SK-N-SH treated with all-trans-retinoic acid at 6 μM for 48 hours (cell line): ENCODE data around the gene PJA2.

ENCODE experiments used
- ATAC-seq: fragments of 200-7000 bp; cut with Tn5 transposase; 3 replicates; pipeline ENCODE4 v1.9.1; 2020; ENCODE audit warnings: mild to moderate bottlenecking, moderate library complexity
- ARNTL ChIP-seq: fragments of 450-650 bp; formaldehyde crosslinking; IDR thresholded peaks from 2 replicates; pipeline ENCODE4 v1.5.0; 2020; ENCODE audit warnings: low read depth, mild to moderate bottlenecking, moderate library complexity, borderline replicate concordance
- BACH2 ChIP-seq: fragments of 250-450 bp; sonication (Bioruptor Pico); IDR thresholded peaks from 2 replicates; pipeline ENCODE4 v1.9.0; 2021; ENCODE audit warnings: mild to moderate bottlenecking, borderline replicate concordance
- CREB5 ChIP-seq: fragments of 250-450 bp; sonication (Bioruptor Pico); IDR thresholded peaks from 2 replicates; pipeline ENCODE4 v1.5.1; 2020; ENCODE audit warnings: low read depth, mild to moderate bottlenecking, moderate library complexity
- CSRNP3 ChIP-seq: fragments of 250-450 bp; sonication (Bioruptor Pico); IDR thresholded peaks from 2 replicates; pipeline ENCODE4 v1.5.1; 2021; ENCODE audit warnings: mild to moderate bottlenecking, moderate library complexity
- ESRRG ChIP-seq: fragments of 250-450 bp; sonication (Bioruptor Pico); IDR thresholded peaks from 2 replicates; pipeline ENCODE4 v1.6.1; 2021; ENCODE audit warnings: mild to moderate bottlenecking
- ISL1 ChIP-seq: fragments of 250-450 bp; sonication (Bioruptor Pico); IDR thresholded peaks from 2 replicates; pipeline ENCODE4 v2.1.2; 2022; ENCODE audit warnings: mild to moderate bottlenecking, moderate library complexity
- OSR1 ChIP-seq: fragments of 250-450 bp; sonication (Bioruptor Pico); IDR thresholded peaks from 2 replicates; pipeline ENCODE4 v1.8.0; 2022; ENCODE audit warnings: moderate library complexity, mild to moderate bottlenecking, inconsistent platforms
- PATZ1 ChIP-seq: fragments of 250-450 bp; sonication (Bioruptor Pico); IDR thresholded peaks from 2 replicates; pipeline ENCODE4 v1.8.0; 2020; ENCODE audit warnings: mild to moderate bottlenecking, moderate library complexity, borderline replicate concordance
- POU6F1 ChIP-seq: fragments of 250-450 bp; sonication (Bioruptor Pico); IDR thresholded peaks from 2 replicates; pipeline ENCODE4 v1.8.0; 2021; ENCODE audit warnings: low read depth, mild to moderate bottlenecking, moderate library complexity, borderline replicate concordance
- PPARA ChIP-seq: fragments of 250-450 bp; sonication (Bioruptor Pico); IDR thresholded peaks from 2 replicates; pipeline ENCODE4 v1.5.0; 2020; ENCODE audit warnings: mild to moderate bottlenecking, borderline replicate concordance
- RARB ChIP-seq: fragments of 250-450 bp; sonication (Bioruptor Pico); IDR thresholded peaks from 2 replicates; pipeline ENCODE4 v1.8.0; 2021; ENCODE audit warnings: mild to moderate bottlenecking, moderate library complexity
- TCF4 ChIP-seq: fragments of 250-450 bp; sonication (Bioruptor Pico); IDR thresholded peaks from 2 replicates; pipeline ENCODE4 v1.8.0; 2021; ENCODE audit warnings: mild to moderate bottlenecking, moderate library complexity, borderline replicate concordance
- TOX ChIP-seq: fragments of 250-450 bp; sonication (Bioruptor Pico); IDR thresholded peaks from 2 replicates; pipeline ENCODE4 v1.8.0; 2021; ENCODE audit warnings: mild to moderate bottlenecking, moderate library complexity, borderline replicate concordance
- TSHZ2 ChIP-seq: fragments of 250-450 bp; sonication (Bioruptor Pico); IDR thresholded peaks from 2 replicates; pipeline ENCODE4 v1.5.0; 2020; ENCODE audit warnings: mild to moderate bottlenecking, moderate library complexity
- ZC3H10 ChIP-seq: fragments of 250-450 bp; sonication (Bioruptor Pico); IDR thresholded peaks from 2 replicates; pipeline ENCODE4 v1.5.1; 2021; ENCODE audit warnings: mild to moderate bottlenecking, moderate library complexity
- ZFP3 ChIP-seq: fragments of 250-450 bp; sonication (Bioruptor Pico); IDR thresholded peaks from 2 replicates; pipeline ENCODE4 v1.5.0; 2020; ENCODE audit warnings: mild to moderate bottlenecking, moderate library complexity
- ZNF8 ChIP-seq: fragments of 450-650 bp; formaldehyde crosslinking; IDR thresholded peaks from 2 replicates; pipeline ENCODE4 v1.5.0; 2020; ENCODE audit warnings: mild to moderate bottlenecking, moderate library complexity

Gene PJA2

GRCh38 chr5:109399092-109399759 is 10.5 kb downstream of the PJA2 start:
- peak; percentile 52; the same call in 2 of the 3 replicates for ATAC-seq

GRCh38 chr5:109396965-109397364 is 12.8 kb downstream of the PJA2 start:
- ATAC-seq = no peak
- TF ChIP-seq ZFP3 (CRISPR knock-in tag) = no peak
- no peak for TF ChIP-seq RARB
- TF ChIP-seq TCF4 = no peak
- no peak for TF ChIP-seq ZNF8 (CRISPR knock-in tag)
- TF ChIP-seq CREB5 (CRISPR knock-in tag) = no peak
- no peak for TF ChIP-seq ESRRG
- TF ChIP-seq ARNTL (CRISPR knock-in tag) = no peak
- no peak for TF ChIP-seq BACH2 (CRISPR knock-in tag)
- TF ChIP-seq CSRNP3 = no peak
- TF ChIP-seq TOX = no peak
- TF ChIP-seq OSR1 (CRISPR knock-in tag) = no peak
- TF ChIP-seq ISL1 (CRISPR knock-in tag) = no peak

More at GRCh38 chr5:109399092-109399759, 10.5 kb downstream of the PJA2 start:
- TF ChIP-seq ESRRG = no peak
- TF ChIP-seq CSRNP3 = no peak
- no peak for TF ChIP-seq TSHZ2
- TF ChIP-seq ZFP3 (CRISPR knock-in tag) = no peak
- no peak for TF ChIP-seq PATZ1 (CRISPR knock-in tag)
- no peak for TF ChIP-seq ZC3H10 (CRISPR knock-in tag)
- TF ChIP-seq POU6F1 (CRISPR knock-in tag) = no peak
- TF ChIP-seq ISL1 (CRISPR knock-in tag) = no peak
- TF ChIP-seq PPARA (CRISPR knock-in tag) = no peak
- no peak for TF ChIP-seq ZNF8 (CRISPR knock-in tag)
- TF ChIP-seq RARB = no peak
